Activated T-helper 9 cell treated with anti-CD3 and anti-CD28 coated beads, Interleukin-2, amount 50 U/mL, for 16 hours (primary cell): ENCODE data around the gene REC8.
"Not testable (repeated sequence)": the region's sequence is repeated elsewhere in the genome, so short reads cannot be mapped to it uniquely, and the experiment has no call there.

Source experiments
- DNase-seq: peaks from one replicate; pipeline ENCODE4 v3.0.0-alpha.2; 2020; ENCODE audit warnings: low read depth

Gene REC8

GRCh38 chr14:24184104-24184970 is 12.5 kb downstream of the REC8 start:
- DNase-seq: no peak

GRCh38 chr14:24185026-24185425 is 13.1 kb downstream of the REC8 start:
- no peak for DNase-seq

- DNase-seq: no peak
Measured at GRCh38 chr14:24185741-24186140, 13.9 kb downstream of the REC8 start.

GRCh38 chr14:24186831-24187538 is 15.1 kb downstream of the REC8 start:
- no peak for DNase-seq

GRCh38 chr14:24187539-24187915 is 15.6 kb downstream of the REC8 start:
- DNase-seq: no peak

GRCh38 chr14:24188251-24189058 is 16.6 kb downstream of the REC8 start, which contains the start of gene IPO4:
IPO4 (minus strand) TSS chr14:24188816; CDS start chr14:24188787, 29 bp downstream.
- peak; percentile 93 for DNase-seq

GRCh38 chr14:24189059-24189375 is 17.1 kb downstream of the REC8 start:
- DNase-seq: no peak

GRCh38 chr14:24189460-24189859 is 17.6 kb downstream of the REC8 start:
- no peak for DNase-seq

GRCh38 chr14:24190416-24190815 is 18.5 kb downstream of the REC8 start:
- no peak for DNase-seq

- no peak for DNase-seq
Measured at GRCh38 chr14:24192933-24193332, 21.1 kb downstream of the REC8 start.

- DNase-seq: no peak
Measured at GRCh38 chr14:24194186-24194872, 22.4 kb downstream of the REC8 start.

- no peak for DNase-seq
Measured at GRCh38 chr14:24194873-24195185, 22.9 kb downstream of the REC8 start.

GRCh38 chr14:24195186-24196070 is 23.5 kb downstream of the REC8 start, which contains the start of gene TM9SF1:
TM9SF1 (minus strand) TSS chr14:24195441; CDS start chr14:24195019, 422 bp downstream.
- DNase-seq: peak; percentile 82

- DNase-seq: no peak
Measured at GRCh38 chr14:24196071-24197055, 24.5 kb downstream of the REC8 start.

GRCh38 chr14:24197056-24197450 is 25.2 kb downstream of the REC8 start:
- no peak for DNase-seq

GRCh38 chr14:24198814-24199524 is 27.1 kb downstream of the REC8 start:
- no peak for DNase-seq

- not testable (repeated sequence) for DNase-seq
Measured at GRCh38 chr14:24202538-24202937, 30.7 kb downstream of the REC8 start.

- DNase-seq: not testable (repeated sequence)
Measured at GRCh38 chr14:24203249-24203886, 31.5 kb downstream of the REC8 start.
